Measurements from ENCODE around the gene BLOC1S1. TPM values are rescaled to one million over a fixed set of nuclear protein-coding genes. Genes with fewer than 3 reads are reported as not detected.

Gene BLOC1S1
- polyA plus RNA-seq, 2 of the 4 experiments (the other 2 are of a cell fraction) = 112 to 138 TPM

DNA sequence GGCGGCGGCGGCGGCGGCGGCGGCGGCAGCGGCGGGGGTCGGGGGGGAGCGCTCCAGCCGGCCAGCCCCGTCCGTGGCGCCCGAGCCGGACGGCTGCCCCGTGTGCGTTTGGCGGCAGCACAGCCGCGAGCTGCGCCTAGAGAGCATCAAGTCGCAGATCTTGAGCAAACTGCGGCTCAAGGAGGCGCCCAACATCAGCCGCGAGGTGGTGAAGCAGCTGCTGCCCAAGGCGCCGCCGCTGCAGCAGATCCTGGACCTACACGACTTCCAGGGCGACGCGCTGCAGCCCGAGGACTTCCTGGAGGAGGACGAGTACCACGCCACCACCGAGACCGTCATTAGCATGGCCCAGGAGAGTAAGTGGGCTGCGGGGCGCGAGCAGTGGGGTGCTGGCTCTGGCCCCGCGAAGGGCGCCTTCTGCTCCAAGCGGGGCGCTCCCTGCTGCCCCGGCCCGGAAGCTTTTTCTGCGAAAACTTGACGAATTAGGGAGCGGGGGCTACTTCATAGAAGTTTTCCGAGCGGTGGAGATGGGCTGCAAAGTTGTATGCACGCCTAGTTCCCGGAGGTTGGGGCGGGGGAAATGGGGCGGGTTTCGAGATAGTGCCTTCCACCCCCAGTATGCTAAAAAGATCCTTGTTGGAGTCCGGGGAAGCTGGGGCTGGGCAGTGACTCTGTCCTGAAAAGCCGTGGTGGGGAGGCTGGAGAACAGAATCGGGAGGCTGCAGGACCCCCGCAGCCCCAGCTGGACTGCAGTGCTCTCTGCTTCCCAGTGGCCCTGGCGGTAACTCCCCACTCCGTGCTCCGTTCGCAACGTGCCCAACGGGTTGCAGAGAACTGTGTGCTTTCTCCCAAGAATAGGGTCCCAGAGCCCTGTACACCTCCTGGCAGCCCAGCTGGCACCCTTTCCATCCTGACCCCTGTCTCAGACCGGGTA lies 27.8 kb downstream of the BLOC1S1 start (continued):
- TF ChIP-seq, protein P1, sequence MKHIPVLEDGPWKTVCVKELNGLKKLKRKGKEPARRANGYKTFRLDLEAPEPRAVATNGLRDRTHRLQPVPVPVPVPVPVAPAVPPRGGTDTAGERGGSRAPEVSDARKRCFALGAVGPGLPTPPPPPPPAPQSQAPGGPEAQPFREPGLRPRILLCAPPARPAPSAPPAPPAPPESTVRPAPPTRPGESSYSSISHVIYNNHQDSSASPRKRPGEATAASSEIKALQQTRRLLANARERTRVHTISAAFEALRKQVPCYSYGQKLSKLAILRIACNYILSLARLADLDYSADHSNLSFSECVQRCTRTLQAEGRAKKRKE (CRISPR knock-in tag; IDR thresholded peaks at IDR 0.05; ENCODE audit: low read depth) = no peak
- TF ChIP-seq POLR2A (IDR thresholded peaks at IDR 0.05; ENCODE audit: low read length) (peak; percentile 32; the same call in 1 of the 2 replicates), HMGXB4 (CRISPR knock-in tag; IDR thresholded peaks at IDR 0.05; ENCODE audit: borderline replicate concordance) (no peak), KDM1A (IDR thresholded peaks at IDR 0.05; ENCODE audit: low read depth) (no peak), HOXB5 (CRISPR knock-in tag; IDR thresholded peaks at IDR 0.05) (no peak), ZC3H11A (IDR thresholded peaks at IDR 0.05) (no peak), POLR2AphosphoS2 (conservative IDR thresholded peaks at IDR 0.05; ENCODE audit: low read length) (no peak), ZFP36 (IDR thresholded peaks at IDR 0.05; ENCODE audit: borderline replicate concordance, partially characterized antibody) (peak; percentile 98)
- TF ChIP-seq, protein P2, sequence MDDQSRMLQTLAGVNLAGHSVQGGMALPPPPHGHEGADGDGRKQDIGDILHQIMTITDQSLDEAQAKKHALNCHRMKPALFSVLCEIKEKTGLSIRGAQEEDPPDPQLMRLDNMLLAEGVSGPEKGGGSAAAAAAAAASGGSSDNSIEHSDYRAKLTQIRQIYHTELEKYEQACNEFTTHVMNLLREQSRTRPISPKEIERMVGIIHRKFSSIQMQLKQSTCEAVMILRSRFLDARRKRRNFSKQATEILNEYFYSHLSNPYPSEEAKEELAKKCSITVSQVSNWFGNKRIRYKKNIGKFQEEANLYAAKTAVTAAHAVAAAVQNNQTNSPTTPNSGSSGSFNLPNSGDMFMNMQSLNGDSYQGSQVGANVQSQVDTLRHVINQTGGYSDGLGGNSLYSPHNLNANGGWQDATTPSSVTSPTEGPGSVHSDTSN (IDR thresholded peaks at IDR 0.05) = no peak

GRCh38 chr12:55744340-55745030 lies 28.6 kb downstream of the BLOC1S1 start:
- Histone ChIP-seq H3K4me2 (peak overlapping the region; percentile 92; the same call in 2 of the 3 replicates), H3K4me1 (peaks cover 24% of the 10 kb centered on the region; the same call in 2 of the 3 replicates), H3K27ac (no peak overlapping the region), H3K4me3 (no peak overlapping the region), H3K9me3 (no peaks in the 10 kb centered on the region)
- no peak for TF ChIP-seq NR3C1 (IDR thresholded peaks at IDR 0.05)
- TF ChIP-seq CHD2 (IDR thresholded peaks at IDR 0.05; ENCODE audit: low read length, partially characterized antibody) = no peak
- no peak for TF ChIP-seq RNF2 (IDR thresholded peaks at IDR 0.05; ENCODE audit: borderline replicate concordance, low read depth)
- TF ChIP-seq JUN (IDR thresholded peaks at IDR 0.05) = no peak
- TF ChIP-seq CEBPB (IDR thresholded peaks at IDR 0.05) = no peak
- no peak for TF ChIP-seq EP300 (IDR thresholded peaks at IDR 0.05)
- no peak for TF ChIP-seq HOXB5 (CRISPR knock-in tag; IDR thresholded peaks at IDR 0.05)
- TF ChIP-seq HDAC2 (IDR thresholded peaks at IDR 0.05) = no peak
- no peak for TF ChIP-seq CBX8 (IDR thresholded peaks at IDR 0.05)
- TF ChIP-seq, protein P3, sequence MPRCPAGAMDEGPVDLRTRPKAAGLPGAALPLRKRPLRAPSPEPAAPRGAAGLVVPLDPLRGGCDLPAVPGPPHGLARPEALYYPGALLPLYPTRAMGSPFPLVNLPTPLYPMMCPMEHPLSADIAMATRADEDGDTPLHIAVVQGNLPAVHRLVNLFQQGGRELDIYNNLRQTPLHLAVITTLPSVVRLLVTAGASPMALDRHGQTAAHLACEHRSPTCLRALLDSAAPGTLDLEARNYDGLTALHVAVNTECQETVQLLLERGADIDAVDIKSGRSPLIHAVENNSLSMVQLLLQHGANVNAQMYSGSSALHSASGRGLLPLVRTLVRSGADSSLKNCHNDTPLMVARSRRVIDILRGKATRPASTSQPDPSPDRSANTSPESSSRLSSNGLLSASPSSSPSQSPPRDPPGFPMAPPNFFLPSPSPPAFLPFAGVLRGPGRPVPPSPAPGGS (IDR thresholded peaks at IDR 0.05) = no peak
- no peak for DNase-seq (ENCODE audit: low read depth in 1 of 2, low spot score in 1 of 2)
- ChIA-PET POLR2A (interaction anchor here (0.7 to 1.2 kb wide), 2 partner anchors 73 to 85 kb away, joined by 4 read pairs; partner anchors contain the start of genes DNAJC14, ORMDL2 and SARNP), CTCF (interaction anchor here (0.5 to 3.6 kb wide), 9 partner anchors 9 to 1328 kb away, joined by 3 to 16 read pairs (median 4); partner anchors contain the start of gene CD63)
- no peak for ATAC-seq
- 86% methylated on average over 11 of the region's 11 CpGs for WGBS (ENCODE audit: missing lambda C conversion rate)
- FAIRE-seq = no peak

All from A549 (cell line).